ENCODE results near the gene SETSIP.

The SETSIP gene

GRCh38 chr1:92075311-92075710 is at the start of gene SETSIP:
SETSIP (minus strand) TSS chr1:92075411; CDS start chr1:92075411, 0 bp downstream.
- Mint-ChIP-seq H3K27me3 (no peaks in the 10 kb centered on the region), H3K4me3 (no peak within 1 kb of the TSS), H3K4me1 (peaks cover 0 to 2% of the 10 kb centered on the region in 2 donors), H3K27ac (no peak within 1 kb of the TSS), H3K36me3 (no peaks in the 10 kb centered on the region), H3K9me3 (no peaks in the 10 kb centered on the region)
- no peak for DNase-seq
- no peak for ATAC-seq (replicated peaks)

- no peak for DNase-seq
- no peaks in the 10 kb centered on the region for H3K36me3 Mint-ChIP-seq
- no peaks in the 10 kb centered on the region for H3K9me3 Mint-ChIP-seq
- H3K27me3 Mint-ChIP-seq = no peaks in the 10 kb centered on the region
- no peak for ATAC-seq (replicated peaks)
- H3K4me1 Mint-ChIP-seq = no peaks in the 10 kb centered on the region
- H3K4me3 Mint-ChIP-seq = no peak overlapping the region
- H3K27ac Mint-ChIP-seq = no peak overlapping the region
Observed at GRCh38 chr1:92123868-92124267, 48.7 kb upstream of the SETSIP start.

GRCh38 chr1:92118826-92119225 is 43.6 kb upstream of the SETSIP start:
- ATAC-seq (replicated peaks) (no peak), DNase-seq (no peak)
- H3K4me1 Mint-ChIP-seq = no peaks in the 10 kb centered on the region
- no peaks in the 10 kb centered on the region for H3K27me3 Mint-ChIP-seq
- H3K27ac Mint-ChIP-seq = no peak overlapping the region
- no peak overlapping the region for H3K4me3 Mint-ChIP-seq
- H3K36me3 Mint-ChIP-seq = no peaks in the 10 kb centered on the region
- H3K9me3 Mint-ChIP-seq = peaks cover 0 to 2% of the 10 kb centered on the region in 2 donors

- Mint-ChIP-seq H3K36me3 (no peaks in the 10 kb centered on the region), H3K27me3 (no peaks in the 10 kb centered on the region), H3K4me1 (no peaks in the 10 kb centered on the region), H3K9me3 (peaks cover 0 to 2% of the 10 kb centered on the region in 2 donors), H3K4me3 (no peak overlapping the region), H3K27ac (no peak overlapping the region)
- DNase-seq (no peak), ATAC-seq (replicated peaks) (no peak)
Observed at GRCh38 chr1:92117526-92117925, 42.3 kb upstream of the SETSIP start.

GRCh38 chr1:92108631-92109030 is 33.4 kb upstream of the SETSIP start:
- ATAC-seq (replicated peaks) = no peak
- DNase-seq = no peak
- Mint-ChIP-seq H3K9me3 (no peaks in the 10 kb centered on the region), H3K27ac (no peak overlapping the region), H3K36me3 (no peaks in the 10 kb centered on the region), H3K4me1 (no peaks in the 10 kb centered on the region), H3K4me3 (no peak overlapping the region), H3K27me3 (no peaks in the 10 kb centered on the region)

GRCh38 chr1:92105546-92106081 is 30.4 kb upstream of the SETSIP start:
- no peak overlapping the region for H3K27ac Mint-ChIP-seq
- H3K36me3 Mint-ChIP-seq = no peaks in the 10 kb centered on the region
- H3K27me3 Mint-ChIP-seq = no peaks in the 10 kb centered on the region
- H3K4me1 Mint-ChIP-seq = no peaks in the 10 kb centered on the region
- H3K9me3 Mint-ChIP-seq = no peaks in the 10 kb centered on the region
- no peak overlapping the region for H3K4me3 Mint-ChIP-seq
- DNase-seq (no peak), ATAC-seq (replicated peaks) (no peak)

- no peak overlapping the region for H3K4me3 Mint-ChIP-seq
- no peaks in the 10 kb centered on the region for H3K27me3 Mint-ChIP-seq
- peaks cover 0 to 2% of the 10 kb centered on the region in 2 donors for H3K36me3 Mint-ChIP-seq
- ATAC-seq (replicated peaks) = peak; percentile 54 to 57
- peaks cover 0 to 1% of the 10 kb centered on the region in 2 donors for H3K9me3 Mint-ChIP-seq
- no peak overlapping the region for H3K27ac Mint-ChIP-seq
- peaks cover 6 to 7% of the 10 kb centered on the region in 2 donors for H3K4me1 Mint-ChIP-seq
- DNase-seq = no peak
Observed at GRCh38 chr1:92096317-92096716, 21.1 kb upstream of the SETSIP start.

GRCh38 chr1:92095874-92096273 is 20.7 kb upstream of the SETSIP start:
- ATAC-seq (replicated peaks) (no peak), DNase-seq (no peak)
- peaks cover 6 to 7% of the 10 kb centered on the region in 2 donors for H3K4me1 Mint-ChIP-seq
- peaks cover 0 to 3% of the 10 kb centered on the region in 2 donors for H3K9me3 Mint-ChIP-seq
- no peaks in the 10 kb centered on the region for H3K27me3 Mint-ChIP-seq
- no peak overlapping the region for H3K4me3 Mint-ChIP-seq
- no peak overlapping the region for H3K27ac Mint-ChIP-seq
- peaks cover 0 to 2% of the 10 kb centered on the region in 2 donors for H3K36me3 Mint-ChIP-seq

- ATAC-seq (replicated peaks) (no peak), DNase-seq (no peak)
Observed at GRCh38 chr1:92094595-92094994, 19.4 kb upstream of the SETSIP start.

GRCh38 chr1:92094090-92094489 is 18.9 kb upstream of the SETSIP start:
- peaks cover 0 to 3% of the 10 kb centered on the region in 2 donors for H3K9me3 Mint-ChIP-seq
- H3K36me3 Mint-ChIP-seq = peaks cover 0 to 2% of the 10 kb centered on the region in 2 donors
- no peak overlapping the region for H3K4me3 Mint-ChIP-seq
- H3K4me1 Mint-ChIP-seq = peaks cover 6 to 7% of the 10 kb centered on the region in 2 donors
- no peak overlapping the region for H3K27ac Mint-ChIP-seq
- ATAC-seq (replicated peaks) (no peak), DNase-seq (no peak)
- H3K27me3 Mint-ChIP-seq = no peaks in the 10 kb centered on the region

More at GRCh38 chr1:92094595-92094994, 19.4 kb upstream of the SETSIP start:
- peaks cover 6 to 7% of the 10 kb centered on the region in 2 donors for H3K4me1 Mint-ChIP-seq
- no peaks in the 10 kb centered on the region for H3K27me3 Mint-ChIP-seq
- no peak overlapping the region for H3K4me3 Mint-ChIP-seq
- H3K36me3 Mint-ChIP-seq = peaks cover 0 to 2% of the 10 kb centered on the region in 2 donors
- H3K27ac Mint-ChIP-seq = no peak overlapping the region
- peaks cover 0 to 3% of the 10 kb centered on the region in 2 donors for H3K9me3 Mint-ChIP-seq

- ATAC-seq (replicated peaks) (no peak), DNase-seq (no peak)
- H3K36me3 Mint-ChIP-seq = no peaks in the 10 kb centered on the region
- no peak overlapping the region for H3K4me3 Mint-ChIP-seq
- no peak overlapping the region for H3K27ac Mint-ChIP-seq
- H3K27me3 Mint-ChIP-seq = no peaks in the 10 kb centered on the region
- peaks cover 2 to 5% of the 10 kb centered on the region in 2 donors for H3K9me3 Mint-ChIP-seq
- peaks cover under 1 to 2% of the 10 kb centered on the region in 2 donors for H3K4me1 Mint-ChIP-seq
Observed at GRCh38 chr1:92091625-92092024, 16.4 kb upstream of the SETSIP start.

- Mint-ChIP-seq H3K4me1 (no peaks in the 10 kb centered on the region), H3K4me3 (no peak overlapping the region), H3K9me3 (peaks cover 15 to 16% of the 10 kb centered on the region in 2 donors), H3K27me3 (no peaks in the 10 kb centered on the region), H3K27ac (no peak overlapping the region), H3K36me3 (peaks cover 0 to 11% of the 10 kb centered on the region in 2 donors)
- ATAC-seq (replicated peaks) (no peak), DNase-seq (no peak)
Observed at GRCh38 chr1:92087542-92087941, 12.3 kb upstream of the SETSIP start.

GRCh38 chr1:92085727-92086126 is 10.5 kb upstream of the SETSIP start:
- ATAC-seq (replicated peaks) = no peak
- H3K27me3 Mint-ChIP-seq = no peaks in the 10 kb centered on the region
- no peak overlapping the region for H3K4me3 Mint-ChIP-seq
- H3K36me3 Mint-ChIP-seq = peaks cover under 1 to 11% of the 10 kb centered on the region in 2 donors
- H3K27ac Mint-ChIP-seq = no peak overlapping the region
- no peaks in the 10 kb centered on the region for H3K4me1 Mint-ChIP-seq
- no peak for DNase-seq
- H3K9me3 Mint-ChIP-seq = peaks cover 13 to 16% of the 10 kb centered on the region in 2 donors

- Mint-ChIP-seq H3K9me3 (peaks cover 13 to 16% of the 10 kb centered on the region in 2 donors), H3K36me3 (peaks cover 2 to 11% of the 10 kb centered on the region in 2 donors), H3K27ac (no peak overlapping the region), H3K27me3 (no peaks in the 10 kb centered on the region), H3K4me3 (no peak overlapping the region), H3K4me1 (peaks cover 0 to 2% of the 10 kb centered on the region in 2 donors)
- ATAC-seq (replicated peaks) (no peak), DNase-seq (no peak)
Observed at GRCh38 chr1:92084651-92085050, 9.4 kb upstream of the SETSIP start.

- peak overlapping the region; percentile 88 to 95 for H3K4me3 Mint-ChIP-seq
- H3K4me1 Mint-ChIP-seq = peaks cover 0 to 2% of the 10 kb centered on the region in 2 donors
- no peak for ATAC-seq (replicated peaks)
- no peaks in the 10 kb centered on the region for H3K27me3 Mint-ChIP-seq
- H3K36me3 Mint-ChIP-seq = peaks cover 2 to 11% of the 10 kb centered on the region in 2 donors
- peaks cover 10 to 12% of the 10 kb centered on the region in 2 donors for H3K9me3 Mint-ChIP-seq
- H3K27ac Mint-ChIP-seq = no peak overlapping the region
- no peak for DNase-seq
Observed at GRCh38 chr1:92081031-92081430, 5.8 kb upstream of the SETSIP start.

All from stimulated activated naive B cell treated with anti-CD40 and anti-IgM and Interleukin-4, amounts not matched to agents 10 μg/mL and 1 μg/mL and 100 μg/mL, for 72 hours (primary cell).